GM12892 (cell line): ENCODE measurements around the gene LMBRD1.

ENCODE experiments used
- POLR2AphosphoS5 ChIP-seq: IDR thresholded peaks from 2 replicates; pipeline ENCODE4 v1.6.1; 2011; ENCODE audit warnings: low read depth, low read length, control low read depth
- TAF1 ChIP-seq: IDR thresholded peaks from 2 replicates; pipeline ENCODE4 v1.6.1; 2011; ENCODE audit warnings: low read depth, mild to moderate bottlenecking, control low read depth, low read length, borderline replicate concordance

DNA sequence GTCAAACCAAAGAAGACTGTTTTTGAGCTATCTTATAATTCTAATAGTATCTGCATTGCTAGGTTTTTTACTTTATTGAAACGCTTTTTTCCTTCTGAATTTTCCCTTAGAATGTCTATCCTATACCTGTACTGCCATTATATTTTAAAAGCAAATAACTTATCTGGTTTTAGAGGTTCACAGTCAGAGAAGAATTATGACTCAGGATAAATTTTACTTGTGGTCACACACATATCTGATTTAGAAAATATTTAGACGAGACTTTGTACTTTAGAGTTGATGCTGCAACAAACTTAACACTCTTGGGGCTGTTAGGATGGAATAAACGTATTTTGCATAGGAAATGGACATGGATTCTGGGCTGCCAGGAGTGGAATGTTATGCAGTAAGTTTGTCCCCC is 33.0 kb downstream of the LMBRD1 start:
- TF ChIP-seq TAF1 (no peak), POLR2AphosphoS5 (no peak)
